Measurements from ENCODE around the gene LILRB3.
"Not testable (repeated sequence)": the region's sequence is repeated elsewhere in the genome, so short reads cannot be mapped to it uniquely, and the experiment has no call there.

The LILRB3 gene

GRCh38 chr19:54222474-54223276, at the start of gene LILRB3:
LILRB3 (minus strand) TSS chr19:54223007; CDS start chr19:54222976, 31 bp downstream.
- not testable (repeated sequence) for DNase-seq (ENCODE audit: low read depth)

GRCh38 chr19:54272181-54272580, 49.4 kb upstream of the LILRB3 start:
- not testable (repeated sequence) for DNase-seq (ENCODE audit: low read depth)

- not testable (repeated sequence) for DNase-seq (ENCODE audit: low read depth)
Measured at GRCh38 chr19:54271587-54271986, 48.8 kb upstream of the LILRB3 start.

GRCh38 chr19:54271106-54271505, 48.3 kb upstream of the LILRB3 start:
- DNase-seq (ENCODE audit: low read depth), result no peak

- DNase-seq (ENCODE audit: low read depth), result no peak
Measured at GRCh38 chr19:54268936-54269335, 46.1 kb upstream of the LILRB3 start.

- DNase-seq (ENCODE audit: low read depth), result peak; percentile 28
Measured at GRCh38 chr19:54266133-54266532, 43.3 kb upstream of the LILRB3 start.

- DNase-seq (ENCODE audit: low read depth), result no peak
Measured at GRCh38 chr19:54262470-54262869, 39.7 kb upstream of the LILRB3 start.

- no peak for DNase-seq (ENCODE audit: low read depth)
Measured at GRCh38 chr19:54262066-54262465, 39.3 kb upstream of the LILRB3 start.

GRCh38 chr19:54257116-54257480, 34.3 kb upstream of the LILRB3 start, which contains the start of gene LILRB5:
LILRB5 (minus strand) TSS chr19:54257273; CDS start chr19:54257193, 80 bp downstream.
- DNase-seq (ENCODE audit: low read depth), result no peak

GRCh38 chr19:54256250-54257115, 33.7 kb upstream of the LILRB3 start:
- DNase-seq (ENCODE audit: low read depth), result no peak

- no peak for DNase-seq (ENCODE audit: low read depth)
Measured at GRCh38 chr19:54255105-54255775, 32.4 kb upstream of the LILRB3 start.

- DNase-seq (ENCODE audit: low read depth), result no peak
Measured at GRCh38 chr19:54254195-54254906, 31.5 kb upstream of the LILRB3 start.

GRCh38 chr19:54253331-54254194, 30.8 kb upstream of the LILRB3 start:
- no peak for DNase-seq (ENCODE audit: low read depth)

- DNase-seq (ENCODE audit: low read depth), result no peak
Measured at GRCh38 chr19:54252845-54253244, 30.0 kb upstream of the LILRB3 start.

- DNase-seq (ENCODE audit: low read depth), result no peak
Measured at GRCh38 chr19:54252243-54252642, 29.4 kb upstream of the LILRB3 start.

GRCh38 chr19:54248016-54248601, 25.3 kb upstream of the LILRB3 start:
- DNase-seq (ENCODE audit: low read depth), result no peak

GRCh38 chr19:54247106-54247930, 24.5 kb upstream of the LILRB3 start:
- DNase-seq (ENCODE audit: low read depth), result no peak

- no peak for DNase-seq (ENCODE audit: low read depth)
Measured at GRCh38 chr19:54245936-54246335, 23.1 kb upstream of the LILRB3 start.

- not testable (repeated sequence) for DNase-seq (ENCODE audit: low read depth)
Measured at GRCh38 chr19:54243809-54244208, 21.0 kb upstream of the LILRB3 start.

Data from stimulated activated CD8-positive, alpha-beta memory T cell treated with anti-CD3 and anti-CD28 coated beads, Interleukin-12 subunit alpha, Interleukin-12 subunit beta, amount 100 ng/mL, for 4 hours (primary cell).